Measurements from ENCODE around the gene LCTL.

- TF ChIP-seq POLR2AphosphoS5 (IDR thresholded peaks at IDR 0.05; ENCODE audit: low read depth, low read length) (no peak), SIN3A (IDR thresholded peaks at IDR 0.05; ENCODE audit: borderline replicate concordance, insufficient read depth, low read length) (no peak), REST (IDR thresholded peaks at IDR 0.05; ENCODE audit: insufficient read depth in 1 of 2, low read depth in 2 of 2, low read length in 2 of 2) (no peak)
These were observed 1.2 kb upstream of the LCTL start for GRCh38 chr15:66566963-66567531.
